ENCODE results near the gene DRG2. TPM values are rescaled to one million over a fixed set of nuclear protein-coding genes. Genes with fewer than 3 reads are reported as not detected.
A peak's percentile ranks its signal among the peaks of the same experiment; 100 is the strongest.

Gene DRG2
- total RNA-seq, 1 experiment from 2014 or later: 52.0 TPM

GRCh38 chr17:18139949-18140348 is 52.2 kb downstream of the DRG2 start:
- Mint-ChIP-seq H3K9me3 (no peaks in the 10 kb centered on the region), H3K36me3 (ENCODE audit: insufficient read depth in 1 of 3, low read depth in 3 of 3) (no peaks in the 10 kb centered on the region), H3K4me3 (no peak overlapping the region; a peak in 1 of 5 replicates), H3K4me1 (peaks cover 15 to 26% of the 10 kb centered on the region in 2 experiments), H3K27me3 (ENCODE audit: low read depth) (peaks cover 14% of the 10 kb centered on the region), H3K27ac (peak overlapping the region in 1 of 3 experiments; percentile 44; a peak in 2 of 7 replicates)
- Histone ChIP-seq H3K9me3 (ENCODE audit: control insufficient read depth, low read depth, low read length) (no peaks in the 10 kb centered on the region), H2BK15ac (ENCODE audit: low read depth, low read length) (no peak overlapping the region), H3K27ac (ENCODE audit: insufficient read length, low read depth, low read length) (no peak overlapping the region), H2BK20ac (ENCODE audit: low read depth, low read length, poor library complexity, severe bottlenecking) (no peak overlapping the region), H3T11ph (ENCODE audit: low read length) (no peak overlapping the region), H4K5ac (ENCODE audit: insufficient read length, low read depth, low read length) (no peak overlapping the region), H3K23ac (ENCODE audit: insufficient read length, low read depth, low read length) (no peak overlapping the region), H3K14ac (ENCODE audit: insufficient read depth, low read length) (no peak overlapping the region), H2BK5ac (ENCODE audit: insufficient read length, low read length) (no peak overlapping the region), H4K8ac (replicated peaks; ENCODE audit: insufficient read length, low read depth, low read length) (no peak overlapping the region), H3K18ac (ENCODE audit: insufficient read length, low read depth, low read length) (no peak overlapping the region), H3K23me2 (ENCODE audit: insufficient read length, low read depth, low read length, poor library complexity, severe bottlenecking) (no peaks in the 10 kb centered on the region), H3K4me2 (ENCODE audit: insufficient read depth, insufficient read length, low read length) (no peak overlapping the region), H4K20me1 (ENCODE audit: control insufficient read depth, insufficient read depth, insufficient read length) (no peaks in the 10 kb centered on the region), H3K4me1 (ENCODE audit: insufficient read depth, low read length) (peaks cover 3% of the 10 kb centered on the region; the same call in 1 of the 2 replicates), H3K79me2 (ENCODE audit: insufficient read depth, low read length) (no peaks in the 10 kb centered on the region), H3K4ac (ENCODE audit: low read depth, low read length) (no peak overlapping the region), H3K27me3 (ENCODE audit: insufficient read depth, low read length) (no peaks in the 10 kb centered on the region), H2BK12ac (ENCODE audit: insufficient read length, low read depth, low read length) (no peak overlapping the region), H4K91ac (ENCODE audit: insufficient read length, low read depth, low read length) (no peak overlapping the region), H3K9ac (ENCODE audit: extremely low read depth, insufficient read length, low read length) (no peak overlapping the region), H2BK120ac (ENCODE audit: low read depth, low read length, poor library complexity, severe bottlenecking) (no peak overlapping the region), H3K56ac (ENCODE audit: insufficient read length, low read depth, low read length) (no peak overlapping the region), H3K79me1 (ENCODE audit: insufficient read depth, low read depth, low read length, poor library complexity, severe bottlenecking) (no peaks in the 10 kb centered on the region), H2AFZ (ENCODE audit: low read length) (no peak overlapping the region), H2AK5ac (ENCODE audit: insufficient read length, low read length) (no peak overlapping the region)
- TF ChIP-seq CTCF (conservative IDR thresholded peaks at IDR 0.05): peak; percentile 49
- no peak for DNase-seq
- no CpG with 5 or more reads among the region's 3 CpGs for WGBS (ENCODE audit: extremely low coverage, insufficient read length, low lambda C conversion rate)

Data from H9 (cell line).